Activated gamma-delta T cell (primary cell): ENCODE measurements around the gene MRPL54.
"Not testable (repeated sequence)": the region's sequence is repeated elsewhere in the genome, so short reads cannot be mapped to it uniquely, and the experiment has no call there.

Source experiments
- DNase-seq: peaks from one replicate; lab custom pipeline; 2025; lab: John Stamatoyannopoulos, UW

Gene MRPL54

DNA sequence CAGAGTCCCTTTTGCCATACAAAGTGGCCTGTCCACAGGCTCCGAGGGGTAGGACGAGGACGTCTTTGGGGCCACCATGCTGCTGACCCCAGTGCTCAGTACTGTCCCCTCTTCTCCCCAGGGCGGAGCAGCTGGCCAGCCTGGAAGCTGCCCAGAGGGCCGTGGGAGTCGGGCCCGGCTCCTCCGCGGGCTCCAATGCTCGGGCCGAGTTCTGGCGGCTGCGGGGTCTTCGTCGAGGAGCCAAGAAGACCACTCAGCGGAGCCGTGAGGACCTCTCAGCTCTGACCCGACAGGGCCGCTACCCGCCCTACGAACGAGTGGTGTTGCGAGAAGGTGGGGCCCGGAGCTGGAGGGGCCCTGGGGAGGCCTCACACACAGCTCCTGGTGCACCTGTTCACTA is 22.1 kb upstream of the MRPL54 start:
- no peak for DNase-seq

DNA sequence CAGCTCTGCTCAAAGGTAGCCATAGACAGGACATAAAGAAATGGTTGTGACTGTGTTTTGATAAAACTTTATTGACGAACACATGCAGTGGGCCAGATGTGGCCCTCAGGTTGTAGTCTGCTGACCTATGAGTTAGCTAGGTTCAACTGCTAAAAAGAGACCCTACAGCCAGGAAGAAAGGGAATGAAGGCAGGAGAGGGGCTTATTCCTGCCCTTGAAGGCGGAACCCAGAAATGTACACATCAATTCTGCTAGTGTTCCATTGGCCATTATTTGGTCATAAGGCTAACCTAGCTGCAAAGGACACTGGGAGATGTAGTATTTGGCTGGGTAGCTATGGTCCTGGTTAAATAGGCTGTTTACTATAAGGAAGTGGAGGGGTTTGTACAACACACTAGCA is 19.0 kb upstream of the MRPL54 start:
- no peak for DNase-seq

DNA sequence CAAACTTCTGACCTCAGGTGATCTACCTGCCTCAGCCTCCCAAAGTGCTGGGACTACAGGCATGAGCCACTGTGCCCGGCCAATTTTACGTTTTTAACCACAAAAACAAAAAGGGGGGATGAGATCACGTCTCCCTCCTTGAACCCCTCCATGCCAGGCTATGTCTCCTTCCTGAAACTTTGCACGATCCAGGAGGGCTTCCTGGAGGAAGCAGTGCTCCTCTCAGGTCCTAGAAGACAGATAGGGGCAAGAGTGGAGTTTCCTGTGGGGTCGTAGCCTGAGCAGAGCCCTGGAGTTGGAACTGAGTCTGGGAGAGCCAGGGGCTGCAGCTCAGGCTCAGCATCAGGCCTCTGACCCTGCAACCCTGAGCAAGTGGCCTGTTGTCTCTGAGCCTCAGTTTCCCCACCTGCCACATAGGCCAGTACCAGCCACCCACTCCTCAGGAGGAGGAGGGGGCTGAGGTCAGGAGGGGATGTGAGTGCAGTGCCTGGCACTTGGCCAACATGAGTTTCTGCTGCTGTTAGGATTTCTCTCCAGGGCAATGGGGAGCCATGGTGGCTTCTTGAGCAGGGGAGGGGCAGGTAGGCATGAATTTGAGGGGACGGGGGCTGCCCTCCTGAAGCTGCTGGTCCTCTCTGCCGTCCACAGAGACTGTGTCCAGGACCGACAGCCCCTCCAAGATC is 17.0 kb upstream of the MRPL54 start:
- no peak for DNase-seq

DNA sequence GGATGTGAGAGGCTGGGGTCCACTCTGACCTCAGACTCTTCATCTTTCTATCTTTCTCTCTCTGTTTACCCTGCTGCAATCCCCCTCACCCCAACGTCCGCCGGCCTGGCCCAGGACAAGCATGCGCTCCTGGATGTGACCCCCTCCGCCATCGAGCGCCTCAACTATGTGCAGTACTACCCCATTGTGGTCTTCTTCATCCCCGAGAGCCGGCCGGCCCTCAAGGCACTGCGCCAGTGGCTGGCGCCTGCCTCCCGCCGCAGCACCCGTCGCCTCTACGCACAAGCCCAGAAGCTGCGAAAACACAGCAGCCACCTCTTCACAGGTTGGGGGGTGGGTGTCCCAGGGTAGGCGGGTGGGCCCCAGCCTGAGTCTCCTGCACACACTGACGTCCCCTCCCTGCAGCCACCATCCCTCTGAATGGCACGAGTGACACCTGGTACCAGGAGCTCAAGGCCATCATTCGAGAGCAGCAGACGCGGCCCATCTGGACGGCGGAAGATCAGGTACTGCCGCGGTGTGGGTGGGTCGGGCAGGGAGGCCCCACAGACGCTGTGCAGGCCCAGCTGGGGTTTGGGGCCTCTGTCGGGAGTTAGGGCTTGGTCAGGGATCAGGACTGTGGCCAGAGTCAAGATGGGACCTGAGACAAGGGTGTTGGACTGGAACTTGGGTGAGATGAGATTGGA is 16.0 kb upstream of the MRPL54 start:
- DNase-seq, result no peak

DNA sequence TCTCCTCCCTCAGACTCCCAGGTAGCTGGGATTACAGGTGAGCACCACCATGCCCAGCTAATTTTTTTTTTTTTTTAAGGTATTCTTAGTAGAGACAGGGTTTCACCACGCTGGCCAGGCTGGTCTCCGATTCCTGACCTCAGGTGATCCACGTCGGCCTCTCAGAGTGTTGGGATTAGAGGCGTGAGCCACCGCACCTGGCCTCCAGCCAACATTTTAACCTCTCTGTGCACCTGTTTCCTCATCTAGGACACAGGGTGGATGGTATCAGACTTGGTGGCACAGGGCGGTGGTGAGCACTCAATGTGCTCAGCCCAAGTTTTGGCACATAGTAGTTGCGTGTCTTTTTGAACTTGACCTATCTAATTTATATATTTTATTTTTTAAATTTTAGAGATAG is 13.5 kb upstream of the MRPL54 start:
- DNase-seq, result no peak

DNA sequence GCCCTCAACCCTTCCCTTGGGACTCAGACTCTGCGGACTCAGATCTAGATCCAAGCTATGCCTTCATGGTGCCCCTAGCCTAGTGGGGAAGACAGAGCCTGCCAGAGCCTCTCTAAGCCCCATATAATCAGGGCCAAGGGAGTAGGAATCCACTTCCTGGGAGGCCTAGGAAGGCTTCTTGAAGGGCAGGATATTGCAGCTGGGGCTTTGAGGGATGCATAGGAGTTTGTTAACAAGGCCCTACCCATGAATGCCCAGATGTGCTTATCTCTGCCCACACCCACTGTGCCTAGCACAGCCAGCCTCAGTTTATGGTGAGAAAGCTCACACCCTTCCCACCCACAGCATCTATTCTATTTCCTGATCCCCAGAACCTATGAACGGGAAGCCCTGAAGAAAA is 12.3 kb upstream of the MRPL54 start:
- no peak for DNase-seq

DNA sequence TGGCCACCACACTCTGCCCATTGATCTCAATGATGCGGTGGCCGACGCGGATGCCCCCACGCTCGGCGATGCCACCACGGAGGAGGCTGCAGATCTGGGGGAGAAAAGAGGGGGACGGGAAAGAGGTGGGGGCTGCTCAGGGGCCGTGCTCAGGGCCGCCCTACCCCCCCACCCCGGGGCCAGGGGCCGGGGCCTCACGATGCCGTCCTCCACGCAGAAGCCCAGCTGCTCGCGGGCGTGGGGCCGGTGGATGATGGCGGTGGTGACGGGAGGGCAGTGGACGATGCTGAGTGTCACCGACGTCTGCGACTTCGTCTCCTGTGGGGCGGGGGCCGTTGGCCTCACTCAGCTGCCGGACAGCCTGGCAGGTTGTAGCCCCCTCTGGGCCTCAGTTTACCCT is 11.2 kb upstream of the MRPL54 start:
- no peak for DNase-seq

DNA sequence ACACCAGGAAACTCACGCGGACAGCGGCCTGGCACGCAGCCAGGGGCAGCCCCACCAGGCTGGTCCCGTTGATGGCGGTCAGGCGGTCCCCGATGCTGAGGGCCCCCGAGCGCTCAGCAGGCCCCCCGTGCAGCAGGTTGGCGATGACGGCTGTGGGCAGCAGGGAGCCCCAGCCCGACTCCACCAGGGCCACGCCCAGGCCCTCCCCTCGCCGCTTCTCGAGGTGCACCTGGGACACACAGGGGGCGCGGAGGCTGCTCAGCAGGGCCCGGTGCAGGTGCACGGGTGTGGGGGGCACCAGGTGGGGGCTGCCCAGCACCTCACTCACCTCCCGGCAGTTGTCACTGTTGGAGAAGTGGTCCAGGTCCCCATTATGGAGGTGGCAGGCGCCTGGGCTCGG is 10.0 kb upstream of the MRPL54 start:
- no peak for DNase-seq

DNA sequence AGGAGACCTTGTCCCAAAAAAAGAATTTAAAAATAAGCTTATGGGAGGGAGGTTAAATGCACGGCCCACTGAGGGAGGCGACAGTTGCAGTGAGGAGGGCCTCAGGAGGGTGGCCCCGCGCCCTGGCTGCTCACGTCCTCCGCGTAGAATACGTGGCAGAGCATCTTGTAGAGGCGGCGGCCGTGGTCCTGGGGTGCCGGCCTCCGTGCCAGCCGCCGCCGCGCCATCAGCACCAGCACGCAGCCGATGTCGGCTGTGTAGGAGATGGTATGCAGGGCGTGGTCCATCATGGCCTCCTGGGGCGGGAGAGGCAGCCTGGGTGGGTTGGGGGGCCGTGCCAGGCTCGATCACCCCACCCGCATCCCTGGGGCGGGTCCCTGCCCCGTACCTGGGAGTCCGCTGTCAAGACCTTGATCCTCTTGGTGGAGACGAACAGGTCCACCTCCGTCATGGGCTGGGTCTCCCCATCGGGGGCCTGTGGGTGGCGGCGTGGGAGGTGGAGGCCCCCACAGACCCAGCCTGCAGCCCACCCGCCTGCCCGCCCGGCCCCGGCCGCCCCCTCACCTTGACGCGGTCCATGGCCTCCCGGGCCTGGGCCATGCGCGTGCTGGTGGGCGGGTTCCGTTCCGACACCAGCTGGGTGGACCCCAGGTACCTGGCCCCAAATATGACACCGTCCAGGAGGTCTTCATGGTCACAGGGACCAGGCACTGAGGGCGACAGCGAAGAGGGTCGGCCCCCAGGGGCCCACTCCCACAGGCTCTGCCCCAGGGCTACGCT is 8.7 kb upstream of the MRPL54 start:
- DNase-seq, result no peak

DNA sequence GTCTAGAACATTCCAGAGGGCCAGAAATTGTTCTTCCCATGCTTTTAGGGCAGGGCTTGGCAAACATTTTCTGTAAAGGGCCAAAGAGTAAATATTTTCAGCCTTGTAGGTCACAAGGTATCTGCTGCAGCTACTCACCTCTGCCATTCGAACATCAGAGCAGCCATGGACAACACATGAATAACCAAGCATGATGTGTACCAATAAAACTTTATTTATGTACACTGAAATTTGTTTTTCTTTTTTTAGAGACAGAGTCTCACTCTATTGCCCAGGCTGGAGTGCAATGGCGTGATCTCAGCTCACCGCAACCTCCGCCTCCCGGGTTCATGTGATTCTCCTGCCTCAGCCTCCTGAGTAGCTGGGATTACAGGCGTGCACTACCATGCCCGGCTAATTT is 4.8 kb upstream of the MRPL54 start:
- DNase-seq, result not testable (repeated sequence)

DNA sequence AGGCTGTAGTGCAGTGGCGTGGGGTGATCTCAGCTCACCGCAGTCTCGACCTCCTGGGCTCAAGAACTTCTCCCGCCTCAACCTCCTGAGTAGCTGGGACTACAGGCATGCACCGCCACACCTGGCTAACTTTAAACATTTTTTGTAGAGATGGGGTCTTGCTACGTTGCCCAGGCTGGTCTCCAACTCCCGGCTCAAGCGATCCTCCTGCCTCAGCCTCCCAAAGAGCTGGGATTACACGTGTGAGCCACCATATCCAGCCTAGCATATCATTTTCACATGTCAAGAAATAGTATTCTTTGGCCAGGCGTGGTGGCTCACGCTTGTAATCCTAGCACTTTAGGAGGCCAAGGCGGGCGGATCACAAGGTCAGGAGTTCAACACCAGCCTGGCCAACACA is 4.2 kb upstream of the MRPL54 start:
- DNase-seq, result not testable (repeated sequence)

DNA sequence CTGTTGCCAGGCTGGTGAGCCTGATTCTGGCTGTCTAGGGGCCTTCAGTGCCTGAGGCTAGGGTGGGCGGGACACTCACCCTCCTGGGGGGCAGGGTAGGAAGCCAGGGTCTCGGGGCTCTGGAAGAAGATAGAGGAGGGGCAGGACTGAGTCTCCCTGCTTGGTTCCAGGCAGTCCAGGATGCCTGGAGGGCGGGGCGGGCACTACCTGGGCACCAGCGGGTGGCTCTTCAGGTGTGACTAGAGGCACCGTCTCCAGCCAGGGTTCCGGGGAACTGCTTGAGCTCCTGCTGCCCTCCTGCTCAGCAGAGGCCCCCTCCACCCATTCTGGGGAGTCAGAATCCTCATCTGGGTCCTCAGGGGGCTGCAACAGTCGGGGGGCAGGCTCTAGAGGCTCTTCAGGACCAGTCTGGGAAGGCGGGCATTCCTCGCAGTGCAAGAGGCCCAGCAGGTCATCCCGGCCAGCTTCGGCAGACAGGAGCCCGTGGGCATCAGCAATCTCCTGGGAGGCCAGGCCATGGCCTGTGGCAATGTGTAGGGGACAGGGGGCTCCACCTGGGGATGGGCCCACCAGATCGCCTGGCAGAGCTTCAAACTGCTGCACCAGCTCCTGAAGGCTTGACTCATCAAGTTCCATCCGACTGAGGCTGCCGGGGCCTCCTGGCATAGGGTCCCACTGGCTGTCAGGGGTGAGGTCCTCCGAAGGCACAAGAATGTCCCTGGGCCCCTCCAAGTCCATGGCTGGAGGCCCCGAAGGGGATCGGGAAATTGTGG is 2.8 kb upstream of the MRPL54 start:
- DNase-seq, result no peak

DNA sequence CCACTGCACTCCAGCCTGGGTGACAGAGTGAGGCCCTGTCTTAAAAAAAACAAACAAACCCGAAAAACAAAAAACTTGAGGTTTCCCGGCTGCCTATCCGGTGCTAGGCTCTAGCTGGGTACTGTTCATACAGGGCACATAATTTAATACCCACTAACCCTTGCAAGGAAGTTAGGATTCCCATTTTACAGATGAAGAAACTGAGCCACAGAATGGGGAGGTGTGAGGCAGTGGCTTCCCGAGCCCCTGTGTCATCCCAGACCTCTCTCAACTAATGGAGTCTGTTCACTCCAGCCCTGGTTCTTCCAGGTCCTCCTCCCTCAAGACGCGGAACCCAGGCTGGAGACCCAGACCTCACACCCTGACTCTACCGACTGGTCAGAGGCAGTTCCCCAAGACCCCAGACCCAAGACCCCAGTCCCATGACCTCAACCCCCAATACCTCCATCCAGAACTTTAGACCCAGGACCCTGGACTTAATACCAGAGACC is 1.6 kb upstream of the MRPL54 start:
- DNase-seq, result no peak

DNA sequence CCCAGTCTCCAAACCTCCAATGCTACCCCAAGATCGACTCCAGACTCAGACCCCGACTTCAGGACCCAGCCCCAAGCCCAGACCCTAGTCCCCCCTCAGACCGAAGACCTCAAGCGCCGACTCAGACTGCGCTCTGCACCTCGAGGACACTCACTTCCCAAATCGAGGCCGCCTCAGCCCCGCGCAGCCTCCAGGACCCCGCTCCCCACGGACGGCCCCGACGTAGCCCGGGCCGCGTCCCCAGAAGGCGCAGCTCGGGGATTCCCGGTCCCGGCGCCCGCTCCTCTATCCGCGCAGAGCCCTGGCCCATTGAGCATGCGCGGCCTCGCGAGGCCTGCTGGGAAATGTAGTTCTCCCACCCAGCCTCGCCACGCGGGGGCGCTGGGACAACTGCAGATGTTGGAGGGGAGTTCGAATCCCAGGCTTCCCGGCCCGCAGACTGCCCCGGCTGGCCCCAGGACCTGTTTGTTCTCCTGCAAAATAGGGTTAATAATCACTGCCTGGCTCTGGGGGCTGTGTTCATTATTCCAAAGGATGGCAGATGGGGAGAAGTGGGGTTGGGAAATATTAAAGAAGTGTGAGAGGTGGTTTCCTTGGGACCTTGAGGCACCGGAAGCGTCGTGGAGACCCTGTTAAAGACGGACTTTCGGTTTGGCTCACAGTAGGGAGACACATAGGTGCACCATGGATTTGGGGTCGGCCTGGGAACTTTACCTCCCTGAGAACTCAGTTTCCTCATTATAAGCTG is 926 bp upstream of the MRPL54 start, which contains the start of gene APBA3:
APBA3 (minus strand) TSS at position 311 of the 748 bp plus-strand sequence. CDS start 1,428 bp downstream, outside the sequence.
- DNase-seq, result peak; percentile 91

DNA sequence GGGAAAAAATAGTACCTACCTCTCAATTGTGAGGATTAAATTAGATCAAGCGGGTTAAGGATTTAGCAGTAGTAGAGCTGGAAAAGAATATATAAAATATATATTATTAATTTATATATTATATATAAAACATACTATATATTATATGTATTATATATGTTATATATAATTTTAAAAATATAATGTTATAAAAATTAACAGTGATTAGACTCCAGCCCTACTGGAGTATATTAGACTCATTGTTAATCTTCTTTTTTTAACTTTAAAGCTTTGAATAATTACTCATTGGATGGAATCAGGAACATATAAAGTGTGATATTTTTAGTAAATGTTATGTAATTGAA is 380 bp upstream of the MRPL54 start:
- DNase-seq, result no peak

DNA sequence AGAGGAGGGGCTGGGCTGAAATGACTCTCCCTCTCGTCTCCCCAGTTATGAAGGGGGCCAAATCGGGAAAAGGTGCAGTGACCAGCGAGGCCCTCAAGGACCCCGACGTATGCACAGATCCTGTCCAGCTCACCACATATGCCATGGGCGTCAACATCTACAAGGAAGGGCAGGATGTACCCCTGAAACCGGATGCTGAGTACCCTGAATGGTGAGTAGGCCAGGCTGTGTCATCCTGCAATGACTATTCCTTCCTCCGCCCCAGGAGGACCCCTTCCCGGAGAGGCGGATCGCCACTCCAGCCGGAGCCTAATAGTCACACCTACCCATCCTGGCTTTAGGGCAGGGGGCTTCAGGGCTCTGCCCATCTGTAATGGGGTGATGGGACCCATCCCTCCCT is 2.6 kb downstream of the MRPL54 start:
- no peak for DNase-seq

DNA sequence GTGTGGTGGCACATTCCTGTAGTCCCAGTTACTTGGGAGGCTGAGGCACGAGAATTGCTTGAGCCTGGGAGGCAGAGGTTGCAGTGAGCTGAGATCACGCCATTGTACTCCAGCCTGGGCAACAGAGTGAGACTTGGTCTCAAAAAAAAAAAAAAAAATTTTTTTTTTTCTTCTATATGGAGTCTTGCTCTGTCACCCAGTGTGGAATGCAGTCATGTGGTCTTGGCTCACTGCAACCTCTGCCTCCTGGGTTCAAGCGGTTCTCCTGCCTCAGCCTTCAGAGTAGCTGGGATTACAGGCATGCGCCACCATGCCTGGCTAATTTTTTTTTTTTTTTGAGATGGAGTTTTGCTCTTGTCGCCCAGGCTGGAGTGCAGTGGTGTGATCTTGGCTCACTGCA is 3.3 kb downstream of the MRPL54 start:
- DNase-seq, result not testable (repeated sequence)

DNA sequence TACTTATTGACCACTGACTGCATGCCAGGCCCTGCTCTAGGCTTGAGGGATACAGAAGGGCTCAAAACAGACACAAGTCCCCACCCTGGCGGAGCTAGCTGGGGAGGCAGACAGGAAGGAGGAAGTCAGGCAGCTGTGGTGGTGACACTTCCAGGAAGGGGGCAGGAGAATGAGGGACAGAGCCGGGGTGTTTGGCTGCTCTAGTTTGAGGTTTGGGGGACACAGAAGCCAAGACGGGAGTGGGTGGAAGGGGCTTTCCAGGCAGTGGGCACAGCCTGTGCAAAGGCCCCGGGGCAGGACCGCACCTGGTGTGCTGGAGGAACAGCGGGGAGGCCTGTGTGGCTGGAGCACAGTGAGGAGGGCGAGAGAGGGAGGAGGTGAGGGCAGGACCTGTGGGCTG is 4.0 kb downstream of the MRPL54 start:
- no peak for DNase-seq

DNA sequence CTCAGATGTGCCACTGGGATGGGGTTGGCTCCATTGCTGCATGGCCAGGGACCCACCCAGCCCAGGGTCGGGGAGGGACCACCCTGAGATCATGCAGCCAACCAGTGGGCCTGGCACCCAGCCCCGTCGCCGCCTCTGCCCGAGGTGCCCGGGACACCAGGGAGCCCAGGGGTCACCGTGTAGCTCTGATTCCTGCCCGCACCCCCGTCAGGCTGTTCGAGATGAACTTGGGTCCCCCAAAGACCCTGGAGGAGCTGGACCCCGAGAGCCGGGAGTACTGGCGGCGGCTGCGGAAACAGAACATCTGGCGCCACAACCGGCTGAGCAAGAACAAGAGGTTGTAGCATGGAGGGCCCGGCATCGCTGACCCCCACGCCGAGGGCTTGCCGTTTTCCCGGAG is 4.6 kb downstream of the MRPL54 start:
- no peak for DNase-seq

DNA sequence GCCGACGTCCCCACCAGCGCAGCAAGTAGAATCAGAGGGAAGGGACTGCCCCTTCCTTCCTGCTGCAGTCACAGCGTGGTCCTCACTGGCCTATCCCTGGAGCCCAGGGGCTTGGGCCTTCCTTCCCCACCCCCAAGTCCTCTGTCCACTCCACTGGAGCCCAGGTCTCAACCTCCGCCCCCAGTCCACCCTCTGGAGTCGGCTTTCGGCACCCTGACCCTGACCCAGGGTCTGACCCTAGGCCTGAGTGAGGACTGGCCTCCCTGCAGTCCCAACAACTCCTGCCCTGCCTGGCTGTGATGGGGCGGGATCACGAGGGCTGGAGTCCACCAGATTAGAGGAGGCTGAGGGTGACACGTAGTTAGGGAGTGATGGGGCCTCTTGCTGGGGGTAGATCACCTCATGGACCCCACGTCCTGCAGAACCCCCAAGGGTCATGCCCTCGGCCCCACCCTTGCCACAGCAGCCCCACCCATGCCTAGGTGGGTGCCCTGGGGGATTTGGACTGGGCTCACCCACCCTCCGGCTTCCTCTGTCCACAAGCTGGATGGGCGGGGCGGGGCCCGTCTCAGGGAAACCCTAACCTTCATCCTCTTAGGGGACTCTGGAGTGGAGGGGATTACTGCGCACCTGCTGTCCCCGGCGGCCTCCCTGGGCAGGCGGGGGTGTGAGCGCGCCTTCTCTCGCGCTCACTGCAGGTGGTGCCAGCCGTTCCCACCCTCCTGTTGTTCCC is 5.7 kb downstream of the MRPL54 start:
- no peak for DNase-seq

DNA sequence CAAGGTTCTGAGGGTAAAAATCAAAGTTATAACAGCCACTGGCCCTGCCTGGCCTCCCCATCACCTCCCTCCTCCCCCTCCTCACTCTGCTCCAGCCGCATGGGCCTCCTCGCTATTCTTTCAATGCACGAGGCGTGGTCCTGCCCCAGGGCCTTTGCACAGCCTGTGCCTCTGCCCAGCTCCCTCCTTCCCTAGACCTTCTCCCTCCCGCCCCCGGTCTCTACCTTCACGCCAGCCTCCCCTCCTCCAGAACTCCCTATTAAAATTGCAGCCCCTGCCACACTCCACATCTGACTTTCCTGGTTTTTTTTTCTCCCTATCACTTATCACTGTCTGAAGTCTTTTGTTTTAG is 6.2 kb downstream of the MRPL54 start:
- DNase-seq, result no peak
